Endothelial cell (in vitro differentiated cells): ENCODE data around the gene KLHL3. TPM values are rescaled to one million over a fixed set of nuclear protein-coding genes. Genes with fewer than 3 reads are reported as not detected.

Source experiments
- DNase-seq: peaks from one replicate; pipeline ENCODE4 v3.0.0; 2021; ENCODE audit warnings: low spot score
- H3K27ac Mint-ChIP-seq: one replicate; pipeline ENCODE4 v1.8.0; 2021; ENCODE audit warnings: mixed read lengths, inconsistent platforms; ENCODE audit not compliant: unreplicated experiment
- H3K27me3 Mint-ChIP-seq: one replicate; pipeline ENCODE4 v1.8.0; 2021; ENCODE audit warnings: mild to moderate bottlenecking, moderate library complexity, mixed read lengths, inconsistent platforms; ENCODE audit not compliant: unreplicated experiment
- H3K36me3 Mint-ChIP-seq: one replicate; pipeline ENCODE4 v1.8.0; 2021; ENCODE audit warnings: mild to moderate bottlenecking, low read depth, mixed read lengths, inconsistent platforms; ENCODE audit not compliant: unreplicated experiment
- H3K4me1 Mint-ChIP-seq: one replicate; pipeline ENCODE4 v1.8.0; 2021; ENCODE audit warnings: mild to moderate bottlenecking, mixed read lengths, inconsistent platforms; ENCODE audit not compliant: unreplicated experiment
- H3K4me3 Mint-ChIP-seq: one replicate; pipeline ENCODE4 v1.8.0; 2021; ENCODE audit warnings: mild to moderate bottlenecking, mixed read lengths, inconsistent platforms; ENCODE audit not compliant: unreplicated experiment
- H3K9me3 Mint-ChIP-seq: one replicate; pipeline ENCODE4 v1.8.0; 2021; ENCODE audit warnings: mixed read lengths, inconsistent platforms; ENCODE audit not compliant: unreplicated experiment
- total RNA-seq: library from RNA; stranded (reverse); fragmentation: NEBNext Ultra II Directional; extraction: Animal tissue kit (Norgen Biotek cat#: 25700); gene quantifications from one replicate; pipeline ENCODE4 v1.2.1, GENCODE V29; 2021; ENCODE audit not compliant: unreplicated experiment
- TF ChIP-seq, protein P1 (sequence below): fragments of 200-600 bp; sonication (generic); IDR thresholded peaks from one replicate; pipeline ENCODE4 v1.5.0; 2021; ENCODE audit warnings: antibody characterized with exemption; ENCODE audit not compliant: unreplicated experiment

KLHL3 gene
- total RNA-seq, 1 donor from 2014 or later = 200 TPM

DNA sequence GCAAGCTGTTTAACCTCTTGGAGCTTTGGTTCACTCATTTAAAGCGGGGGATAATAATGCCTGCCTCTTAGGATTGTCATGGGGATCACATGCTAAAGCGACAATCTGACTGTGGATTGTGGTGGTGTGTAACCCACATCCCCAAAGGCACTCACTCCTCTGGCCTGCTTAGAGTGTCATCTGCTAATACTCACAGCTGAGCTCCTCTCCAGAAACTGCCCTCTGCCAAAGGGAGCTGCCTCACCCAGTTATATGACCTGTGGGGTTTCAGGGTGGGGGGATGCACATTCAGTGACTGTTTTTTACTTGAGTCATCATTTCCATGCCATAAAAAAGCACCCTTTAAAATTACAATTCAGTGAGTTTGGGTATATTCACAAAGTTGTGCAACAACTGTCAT, 126.8 kb downstream of the KLHL3 start:
- no peak for DNase-seq
- peaks cover 14% of the 10 kb centered on the region for H3K4me1 Mint-ChIP-seq
- H3K36me3 Mint-ChIP-seq = peaks cover 11% of the 10 kb centered on the region
- H3K4me3 Mint-ChIP-seq = no peak overlapping the region
- no peaks in the 10 kb centered on the region for H3K9me3 Mint-ChIP-seq
- TF ChIP-seq, protein P1, sequence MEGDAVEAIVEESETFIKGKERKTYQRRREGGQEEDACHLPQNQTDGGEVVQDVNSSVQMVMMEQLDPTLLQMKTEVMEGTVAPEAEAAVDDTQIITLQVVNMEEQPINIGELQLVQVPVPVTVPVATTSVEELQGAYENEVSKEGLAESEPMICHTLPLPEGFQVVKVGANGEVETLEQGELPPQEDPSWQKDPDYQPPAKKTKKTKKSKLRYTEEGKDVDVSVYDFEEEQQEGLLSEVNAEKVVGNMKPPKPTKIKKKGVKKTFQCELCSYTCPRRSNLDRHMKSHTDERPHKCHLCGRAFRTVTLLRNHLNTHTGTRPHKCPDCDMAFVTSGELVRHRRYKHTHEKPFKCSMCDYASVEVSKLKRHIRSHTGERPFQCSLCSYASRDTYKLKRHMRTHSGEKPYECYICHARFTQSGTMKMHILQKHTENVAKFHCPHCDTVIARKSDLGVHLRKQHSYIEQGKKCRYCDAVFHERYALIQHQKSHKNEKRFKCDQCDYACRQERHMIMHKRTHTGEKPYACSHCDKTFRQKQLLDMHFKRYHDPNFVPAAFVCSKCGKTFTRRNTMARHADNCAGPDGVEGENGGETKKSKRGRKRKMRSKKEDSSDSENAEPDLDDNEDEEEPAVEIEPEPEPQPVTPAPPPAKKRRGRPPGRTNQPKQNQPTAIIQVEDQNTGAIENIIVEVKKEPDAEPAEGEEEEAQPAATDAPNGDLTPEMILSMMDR = no peak
- H3K27ac Mint-ChIP-seq = no peak overlapping the region
- peaks cover 9% of the 10 kb centered on the region for H3K27me3 Mint-ChIP-seq

- Mint-ChIP-seq H3K9me3 (no peaks in the 10 kb centered on the region), H3K36me3 (peaks cover 3% of the 10 kb centered on the region), H3K27me3 (peaks cover 8% of the 10 kb centered on the region), H3K4me3 (no peak overlapping the region), H3K27ac (no peak overlapping the region), H3K4me1 (peaks cover 3% of the 10 kb centered on the region)
- TF ChIP-seq, protein P1 = no peak
- no peak for DNase-seq
Observed at GRCh38 chr5:137607771-137608170, 128.1 kb downstream of the KLHL3 start.

GRCh38 chr5:137606401-137606800, 129.5 kb downstream of the KLHL3 start:
- no peak for DNase-seq
- H3K4me3 Mint-ChIP-seq = no peak overlapping the region
- H3K27ac Mint-ChIP-seq = no peak overlapping the region
- TF ChIP-seq, protein P1 = no peak
- peaks cover 8% of the 10 kb centered on the region for H3K27me3 Mint-ChIP-seq
- no peaks in the 10 kb centered on the region for H3K9me3 Mint-ChIP-seq
- H3K4me1 Mint-ChIP-seq = no peaks in the 10 kb centered on the region
- H3K36me3 Mint-ChIP-seq = no peaks in the 10 kb centered on the region

GRCh38 chr5:137605411-137605810, 130.5 kb downstream of the KLHL3 start:
- Mint-ChIP-seq H3K9me3 (no peaks in the 10 kb centered on the region), H3K36me3 (no peaks in the 10 kb centered on the region), H3K4me3 (no peak overlapping the region), H3K27ac (no peak overlapping the region), H3K4me1 (no peaks in the 10 kb centered on the region), H3K27me3 (peaks cover 5% of the 10 kb centered on the region)
- TF ChIP-seq, protein P1 = no peak
- DNase-seq = no peak

GRCh38 chr5:137604348-137605095, 131.4 kb downstream of the KLHL3 start:
- no peak for DNase-seq
- TF ChIP-seq, protein P1 = no peak

More at GRCh38 chr5:137604348-137605095, 131.4 kb downstream of the KLHL3 start:
- H3K27me3 Mint-ChIP-seq = peaks cover 5% of the 10 kb centered on the region
- H3K27ac Mint-ChIP-seq = no peak overlapping the region
- no peaks in the 10 kb centered on the region for H3K9me3 Mint-ChIP-seq
- peaks cover under 1% of the 10 kb centered on the region for H3K36me3 Mint-ChIP-seq
- no peaks in the 10 kb centered on the region for H3K4me1 Mint-ChIP-seq
- H3K4me3 Mint-ChIP-seq = no peak overlapping the region
